Panc1 (cell line): ENCODE results near the gene PPM1L. TPM values are rescaled to one million over a fixed set of nuclear protein-coding genes. Genes with fewer than 3 reads are reported as not detected.

ENCODE experiments used
- ATAC-seq: fragments of 200-7000 bp; cut with Tn5 transposase; 2 replicates; pipeline ENCODE4 v1.9.1; 2020; ENCODE audit warnings: mild to moderate bottlenecking, moderate library complexity
- BruUV-seq: library from RNA; stranded (reverse); fragments of 400-500 nt; replicated peaks from 2 replicates; lab custom pipeline; 2021; lab: Mats Ljungman, UMichigan
- CTCF ChIA-PET: fragments of 300-600 bp; sonication (Branson Sonifier 250); formaldehyde crosslinking; loops from one replicate; lab custom pipeline; 2022; ENCODE audit warnings: antibody characterized with exemption; lab: Charles Lee
- POLR2A ChIA-PET: fragments of 300-600 bp; sonication (Branson Sonifier 250); formaldehyde crosslinking; loops from one replicate; lab custom pipeline; 2022; ENCODE audit warnings: antibody characterized with exemption; lab: Charles Lee
- DNase-seq: peaks from one replicate; pipeline ENCODE4 v3.0.0-alpha.2; 2010; ENCODE audit warnings: low read depth, low spot score
- H3K27ac ChIP-seq: 2 replicates; pipeline ENCODE4 v1.5.1; 2011; ENCODE audit warnings: mild to moderate bottlenecking, low read length, inconsistent platforms
- H3K27me3 ChIP-seq: fragments of 200-500 bp; sonication (Bioruptor generic); 2 replicates; pipeline ENCODE4 v1.6.0; 2014; ENCODE audit warnings: low read length, inconsistent platforms; ENCODE audit not compliant: control insufficient read depth, insufficient read depth
- H3K36me3 ChIP-seq: fragments of 200-500 bp; sonication (Bioruptor generic); 2 replicates; pipeline ENCODE4 v1.5.1; 2014; ENCODE audit warnings: inconsistent platforms, mild to moderate bottlenecking, low read length, moderate library complexity; ENCODE audit not compliant: control insufficient read depth, insufficient read depth
- H3K4me1 ChIP-seq: 2 replicates; pipeline ENCODE4 v1.5.1; 2011; ENCODE audit warnings: inconsistent platforms, mild to moderate bottlenecking, low read length, moderate library complexity; ENCODE audit not compliant: control insufficient read depth, insufficient read depth
- H3K4me3 ChIP-seq, 2 experiments: 2 replicates each; pipeline ENCODE4 v1.5.1; 2011 to 2012; ENCODE audit warnings: low read depth in 2 of 2, low read length in 2 of 2, mild to moderate bottlenecking in 2 of 2, inconsistent platforms in 1 of 2, moderate library complexity in 1 of 2
- H3K9me3 ChIP-seq: fragments of 200-500 bp; sonication (Bioruptor generic); 2 replicates; pipeline ENCODE4 v1.5.1; 2014; ENCODE audit warnings: low read depth, mild to moderate bottlenecking, inconsistent platforms, low read length, moderate library complexity; ENCODE audit not compliant: control insufficient read depth, insufficient read depth
- POLR2AphosphoS5 ChIP-seq: IDR thresholded peaks from 2 replicates; pipeline ENCODE4 v1.6.1; 2012; ENCODE audit warnings: mild to moderate bottlenecking, low read depth, low read length, moderate library complexity
- REST ChIP-seq, 2 experiments: IDR thresholded peaks; 2 replicates each; pipeline ENCODE4 v1.6.1; 2011 to 2012; ENCODE audit warnings: low read depth in 2 of 2, control low read depth in 1 of 2, low read length in 1 of 2, mild to moderate bottlenecking in 1 of 2, moderate library complexity in 1 of 2; ENCODE audit not compliant: insufficient read depth in 1 of 2
- SIN3A ChIP-seq: IDR thresholded peaks from 2 replicates; pipeline ENCODE4 v1.6.1; 2012; ENCODE audit warnings: low read depth, mild to moderate bottlenecking, low read length, moderate library complexity, borderline replicate concordance; ENCODE audit not compliant: insufficient read depth
- TCF7L2 ChIP-seq: IDR thresholded peaks from 2 replicates; pipeline ENCODE4 v1.6.1; 2011; ENCODE audit warnings: mild to moderate bottlenecking, low read depth, low read length, inconsistent platforms
- in situ Hi-C: cut with HindIII; loops from 2 replicates; pipeline ENCODE4 v1.10.0; 2016; ENCODE audit warnings: low sequenced_read_pairs, low pct_unique_long_range_greater_than_20kb
- intact Hi-C: fragments of 100-400 bp; cut with micrococcal nuclease; formaldehyde crosslinking; loops from one replicate; pipeline ENCODE4 v1.10.0; 2022; ENCODE audit not compliant: unreplicated experiment
- total RNA-seq: library from RNA; stranded (reverse); gene quantifications from one replicate; pipeline ENCODE4 v1.2.1, GENCODE V29; 2021; ENCODE audit not compliant: unreplicated experiment
- TF ChIP-seq, protein P1 (sequence below): fragments of 450-650 bp; IDR thresholded peaks from 2 replicates; pipeline ENCODE4 v1.5.1; 2017; ENCODE audit warnings: mild to moderate bottlenecking

Gene PPM1L
- total RNA-seq, 1 experiment from 2014 or later, result 23.8 TPM

DNA sequence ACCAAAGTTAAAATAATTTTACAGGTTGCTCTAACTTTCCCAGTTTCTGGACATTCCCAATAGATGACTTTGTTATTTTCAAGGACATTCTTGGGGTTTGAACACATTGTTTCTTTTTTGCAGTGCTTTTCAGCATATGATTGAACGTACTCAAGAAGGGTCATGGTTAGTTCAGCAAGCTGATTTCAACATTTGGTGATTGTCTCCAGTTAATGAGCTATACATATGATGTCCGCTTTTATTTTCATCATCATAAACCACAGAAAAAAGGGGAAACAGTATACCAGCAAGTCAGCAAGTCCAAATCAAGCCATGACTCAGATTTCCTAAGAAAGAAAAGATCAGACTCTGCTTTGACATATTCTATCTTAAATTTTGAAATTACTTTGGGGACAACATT, 279.7 kb downstream of the PPM1L start:
- ATAC-seq, result no peak
- intact Hi-C loops, result no loop called here
- Histone ChIP-seq H3K9me3 (no peaks in the 10 kb centered on the region), H3K4me3 (no peak overlapping the region), H3K36me3 (no peaks in the 10 kb centered on the region), H3K27ac (no peak overlapping the region), H3K27me3 (no peaks in the 10 kb centered on the region), H3K4me1 (no peaks in the 10 kb centered on the region)
- TF ChIP-seq SIN3A, result no peak
- no peak for TF ChIP-seq REST (IDR thresholded peaks at IDR 0.05; ENCODE audit: insufficient read depth in 1 of 2, low read depth in 2 of 2, low read length in 1 of 2)
- no peak for TF ChIP-seq POLR2AphosphoS5
- TF ChIP-seq, protein P1, sequence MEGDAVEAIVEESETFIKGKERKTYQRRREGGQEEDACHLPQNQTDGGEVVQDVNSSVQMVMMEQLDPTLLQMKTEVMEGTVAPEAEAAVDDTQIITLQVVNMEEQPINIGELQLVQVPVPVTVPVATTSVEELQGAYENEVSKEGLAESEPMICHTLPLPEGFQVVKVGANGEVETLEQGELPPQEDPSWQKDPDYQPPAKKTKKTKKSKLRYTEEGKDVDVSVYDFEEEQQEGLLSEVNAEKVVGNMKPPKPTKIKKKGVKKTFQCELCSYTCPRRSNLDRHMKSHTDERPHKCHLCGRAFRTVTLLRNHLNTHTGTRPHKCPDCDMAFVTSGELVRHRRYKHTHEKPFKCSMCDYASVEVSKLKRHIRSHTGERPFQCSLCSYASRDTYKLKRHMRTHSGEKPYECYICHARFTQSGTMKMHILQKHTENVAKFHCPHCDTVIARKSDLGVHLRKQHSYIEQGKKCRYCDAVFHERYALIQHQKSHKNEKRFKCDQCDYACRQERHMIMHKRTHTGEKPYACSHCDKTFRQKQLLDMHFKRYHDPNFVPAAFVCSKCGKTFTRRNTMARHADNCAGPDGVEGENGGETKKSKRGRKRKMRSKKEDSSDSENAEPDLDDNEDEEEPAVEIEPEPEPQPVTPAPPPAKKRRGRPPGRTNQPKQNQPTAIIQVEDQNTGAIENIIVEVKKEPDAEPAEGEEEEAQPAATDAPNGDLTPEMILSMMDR, result no peak
- no peak for TF ChIP-seq TCF7L2
- no TSS peak for BruUV-seq
- CTCF ChIA-PET, result no interaction called here
- POLR2A ChIA-PET, result interaction anchor here (0.6 to 0.7 kb wide), 2 partner anchors 132 to 388 kb away, joined by 4 to 5 read pairs; no protein-coding TSS in a partner anchor
- in situ Hi-C loops, result no loop called here
- DNase-seq, result no peak

GRCh38 chr3:161038725-161039124, 282.7 kb downstream of the PPM1L start:
- no peak overlapping the region for H3K27ac ChIP-seq
- H3K36me3 ChIP-seq, result no peaks in the 10 kb centered on the region
- no TSS peak for BruUV-seq
- no peak overlapping the region for H3K4me3 ChIP-seq
- intact Hi-C loops, result no loop called here
- ChIA-PET POLR2A (no interaction called here), CTCF (no interaction called here)
- in situ Hi-C loops, result no loop called here
- no peak for ATAC-seq
- H3K4me1 ChIP-seq, result 0 out of 2 replicates have a peak, but pooled peaks cover 5% of the 10 kb centered on the region
- no peaks in the 10 kb centered on the region for H3K27me3 ChIP-seq
- TF ChIP-seq TCF7L2 (no peak), POLR2AphosphoS5 (no peak), SIN3A (no peak)
- TF ChIP-seq, protein P1, result no peak
- H3K9me3 ChIP-seq, result no peaks in the 10 kb centered on the region
- no peak for DNase-seq
